T-helper 9 cell (primary cell): ENCODE measurements around the gene OR7D2.
"Not testable (repeated sequence)": the region's sequence is repeated elsewhere in the genome, so short reads cannot be mapped to it uniquely, and the experiment has no call there.

Experiments
- DNase-seq: peaks from one replicate; pipeline ENCODE4 v3.0.0-alpha.2; 2020
- total RNA-seq, 2 donors: gene quantifications; one replicate each; lab custom pipeline; 2026; lab: John Stamatoyannopoulos, UW

Gene OR7D2
- total RNA-seq = 0 to 2.2 reads per million in 2 donors

DNA sequence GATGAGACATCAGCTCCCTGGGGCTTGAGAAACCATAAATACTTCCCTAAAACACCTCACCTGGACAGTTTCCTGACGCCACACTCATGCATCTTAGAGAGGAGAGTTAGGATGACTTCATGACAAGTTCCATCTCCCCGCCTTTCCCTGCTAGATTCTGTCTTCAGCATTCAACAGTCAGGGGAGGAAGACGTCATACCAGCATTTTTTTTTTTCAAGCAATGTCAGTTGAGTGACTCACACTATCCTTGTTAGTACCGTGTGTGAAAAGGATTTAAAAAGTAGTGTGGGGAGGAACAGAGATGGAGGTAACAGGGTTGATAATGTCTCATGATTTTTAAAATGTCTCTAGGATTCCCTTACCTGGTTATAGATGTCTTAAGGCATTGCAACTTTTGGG lies at the start of gene OR7D2:
Gene OR7D2 (plus strand): TSS at position 79 of the 400 bp plus-strand sequence. CDS start 6,803 bp downstream, outside the sequence.
- no peak for DNase-seq

DNA sequence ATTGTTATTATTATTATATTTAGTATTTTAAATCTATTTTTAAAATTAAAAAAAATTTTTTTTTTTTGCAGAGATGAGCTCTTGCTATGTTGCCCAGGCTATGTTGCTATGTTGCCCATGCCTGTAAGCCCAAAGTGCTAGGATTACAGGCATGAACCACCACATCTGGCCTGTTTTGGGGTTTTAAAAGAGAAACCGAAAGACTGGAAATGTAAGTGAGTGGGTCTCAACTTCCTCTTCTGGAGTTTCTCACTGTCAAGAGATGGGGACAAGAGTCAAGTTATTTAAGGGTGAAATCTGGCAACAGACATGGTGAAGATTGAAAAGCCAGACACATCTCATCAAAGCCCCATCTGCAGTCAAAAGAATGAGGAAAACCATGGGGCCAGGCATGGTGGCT lies 47.8 kb upstream of the OR7D2 start:
- no peak for DNase-seq

DNA sequence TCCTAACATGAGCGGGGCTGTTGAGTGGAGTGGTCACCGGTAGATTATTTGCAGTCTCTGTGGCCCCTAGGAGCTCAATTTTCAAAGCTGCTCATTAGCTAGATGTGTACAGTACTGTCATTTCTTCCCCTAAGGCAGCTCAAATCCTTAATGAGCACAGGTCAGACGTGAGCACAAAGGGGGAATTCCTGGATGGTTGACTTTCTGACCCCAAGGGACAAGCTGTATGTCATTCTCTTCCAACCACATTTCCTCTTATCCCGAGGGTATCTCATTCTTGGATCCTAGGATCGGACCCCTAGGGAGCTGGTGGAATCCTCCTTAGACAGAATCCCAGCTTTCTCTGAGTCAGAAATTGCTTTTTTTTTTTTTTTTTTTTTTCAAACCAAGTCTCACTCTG lies 46.4 kb upstream of the OR7D2 start:
- DNase-seq = no peak

DNA sequence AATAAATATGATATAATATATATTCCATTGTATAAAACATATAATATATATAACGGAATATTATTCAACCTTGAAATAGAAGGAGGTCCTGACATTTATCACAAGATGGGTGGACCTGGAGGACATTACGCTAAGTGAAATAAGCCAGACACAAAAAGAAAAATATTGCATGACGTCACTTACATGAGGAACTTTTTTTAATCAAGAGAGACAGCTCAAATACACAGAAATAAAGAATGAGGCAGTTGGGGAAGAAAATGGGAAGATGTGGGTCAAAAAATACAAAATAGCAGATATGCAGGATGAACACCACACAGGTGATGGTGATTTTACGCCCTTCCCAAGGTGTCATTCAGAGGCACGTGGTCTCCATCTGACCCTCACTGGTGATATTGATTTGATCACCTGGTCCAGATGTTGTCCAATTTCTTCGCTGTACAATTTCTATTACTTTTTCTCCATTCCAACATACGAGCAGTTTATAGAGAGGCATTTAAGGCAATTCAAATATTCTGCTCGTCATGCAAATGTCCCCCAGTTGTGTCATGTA lies 39.1 kb upstream of the OR7D2 start:
- DNase-seq = no peak

DNA sequence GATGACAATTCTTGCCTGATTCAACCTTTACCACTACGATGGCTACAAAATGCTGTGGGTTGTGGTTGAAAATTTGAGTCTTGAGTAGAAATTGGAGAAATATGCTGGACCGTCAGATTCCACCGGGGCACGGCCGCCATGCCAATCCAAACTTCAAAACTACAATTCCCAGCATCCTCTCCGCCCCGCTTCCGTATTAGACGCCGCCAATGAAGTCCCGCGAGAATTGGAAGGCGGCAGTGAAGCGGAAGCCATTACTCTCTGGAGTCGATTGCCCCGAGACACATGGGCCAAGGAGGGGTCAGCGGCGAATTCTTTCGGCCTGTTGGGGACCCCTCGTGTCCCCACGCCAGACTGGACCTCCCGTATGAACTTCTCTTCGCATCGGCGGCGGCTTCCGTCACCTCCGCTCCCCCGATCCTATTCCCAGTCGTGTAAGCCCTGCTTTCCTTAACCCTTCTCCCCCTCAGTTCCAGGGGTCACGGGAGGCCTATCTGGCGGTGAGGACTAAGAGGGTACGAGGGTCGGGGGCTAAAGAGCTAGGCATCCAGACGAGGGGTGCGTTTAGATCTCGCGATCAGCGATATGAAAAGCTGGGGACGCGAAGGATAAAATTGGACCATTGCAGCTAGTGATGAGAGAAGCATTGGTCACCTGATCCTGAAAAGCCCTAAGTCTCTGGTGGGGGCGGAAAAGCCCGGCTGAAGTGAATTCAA lies 38.5 kb upstream of the OR7D2 start, which contains the start of gene ZNF317:
Gene ZNF317 (plus strand): TSS at position 239 of the 716 bp plus-strand sequence. CDS start 15,620 bp downstream, outside the sequence.
- peak; percentile 86 for DNase-seq

DNA sequence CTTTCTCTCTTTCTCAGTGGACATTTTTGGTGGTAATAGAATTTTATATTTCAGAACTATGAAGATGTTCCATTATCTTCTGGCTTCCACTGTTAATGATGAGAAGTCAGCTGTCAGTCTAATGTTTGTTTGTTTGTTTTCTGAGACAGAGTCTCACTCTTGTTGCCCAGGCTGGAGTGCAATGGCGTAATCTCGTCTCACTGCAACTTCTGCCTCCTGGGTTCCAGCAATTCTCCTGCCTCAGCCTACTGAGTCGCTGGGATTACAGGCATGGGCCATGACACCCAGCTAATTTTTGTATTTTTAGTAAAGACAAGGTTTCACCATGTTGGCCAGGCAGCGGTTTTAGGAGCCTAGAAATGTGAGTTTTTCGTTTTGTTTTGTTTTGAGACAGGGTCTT lies 33.9 kb upstream of the OR7D2 start:
- DNase-seq = no peak

DNA sequence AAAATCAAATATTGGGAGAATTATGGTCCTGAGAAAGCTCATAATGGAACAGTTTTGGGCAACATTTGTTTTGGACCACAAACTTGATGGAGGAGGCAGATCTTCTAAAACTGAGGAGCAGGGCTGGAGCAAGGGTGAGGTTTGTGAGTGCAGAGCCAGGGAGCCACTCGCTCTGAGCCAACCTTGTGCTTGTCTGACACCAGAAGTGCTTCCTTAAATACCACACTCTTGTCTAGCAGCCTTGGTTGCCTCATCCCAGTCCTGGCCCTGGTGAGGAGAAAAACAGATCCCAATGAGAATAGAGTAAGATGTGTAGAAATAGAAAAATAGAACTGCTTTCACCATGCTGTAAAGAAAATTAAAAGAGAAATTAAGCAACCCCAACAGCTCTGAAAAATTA lies 31.9 kb upstream of the OR7D2 start:
- no peak for DNase-seq

DNA sequence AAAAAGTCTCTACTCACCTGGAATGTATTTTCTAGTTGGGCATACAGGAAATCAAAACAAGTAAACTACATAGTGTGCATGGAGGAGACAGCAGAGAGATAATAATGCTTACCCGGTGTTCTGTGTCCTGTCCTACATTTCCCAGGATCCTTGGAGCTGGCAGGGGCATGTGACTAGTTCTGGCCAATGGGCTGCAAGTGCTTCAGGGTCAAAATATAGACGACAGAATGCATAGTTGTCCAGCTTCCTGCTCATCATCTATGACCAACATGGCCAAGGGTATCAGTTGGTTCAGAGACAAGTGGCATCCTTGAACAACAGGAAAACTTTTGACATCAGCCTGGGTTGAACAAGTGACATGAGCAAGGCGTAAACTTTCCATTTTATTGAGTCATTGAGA lies 30.1 kb upstream of the OR7D2 start:
- DNase-seq = no peak

DNA sequence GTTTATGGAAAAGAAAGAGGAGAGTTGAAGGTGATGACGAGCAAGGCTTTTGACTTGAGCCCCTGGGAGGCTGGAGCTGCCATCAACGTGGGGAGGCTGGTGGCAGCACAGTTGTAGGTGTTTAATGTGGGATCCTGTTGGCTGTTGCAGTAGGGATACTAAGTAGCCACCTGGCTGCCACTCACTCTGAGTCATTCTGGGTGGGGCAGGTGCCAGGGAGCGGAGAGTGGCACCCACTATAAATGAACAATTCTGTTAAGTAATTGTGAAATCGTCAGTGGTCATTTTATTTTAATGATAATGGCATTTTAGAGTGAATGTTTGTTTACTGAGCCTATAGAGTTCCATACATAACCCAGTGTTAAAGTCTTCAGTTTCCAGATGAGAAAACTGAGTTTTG lies 28.8 kb upstream of the OR7D2 start:
- no peak for DNase-seq

DNA sequence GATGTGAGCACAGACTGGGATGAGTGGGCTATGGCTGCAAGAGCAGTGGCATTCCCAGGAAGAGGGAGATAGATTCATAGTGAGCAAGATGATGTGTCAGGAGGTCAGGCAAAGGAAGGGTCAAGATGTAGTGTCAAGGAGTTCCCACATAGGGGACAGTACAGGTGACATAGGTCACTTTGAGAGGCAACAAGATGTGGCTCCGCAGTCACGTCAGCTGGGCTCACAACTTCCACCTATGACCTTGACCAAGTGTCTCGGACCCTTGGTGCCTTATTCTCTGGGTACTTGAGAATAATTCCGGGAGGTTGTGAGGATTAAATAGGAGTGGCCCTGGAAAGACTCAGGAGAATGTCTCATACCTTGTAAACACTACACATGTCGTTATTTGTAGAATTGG lies 28.1 kb upstream of the OR7D2 start:
- DNase-seq = no peak

DNA sequence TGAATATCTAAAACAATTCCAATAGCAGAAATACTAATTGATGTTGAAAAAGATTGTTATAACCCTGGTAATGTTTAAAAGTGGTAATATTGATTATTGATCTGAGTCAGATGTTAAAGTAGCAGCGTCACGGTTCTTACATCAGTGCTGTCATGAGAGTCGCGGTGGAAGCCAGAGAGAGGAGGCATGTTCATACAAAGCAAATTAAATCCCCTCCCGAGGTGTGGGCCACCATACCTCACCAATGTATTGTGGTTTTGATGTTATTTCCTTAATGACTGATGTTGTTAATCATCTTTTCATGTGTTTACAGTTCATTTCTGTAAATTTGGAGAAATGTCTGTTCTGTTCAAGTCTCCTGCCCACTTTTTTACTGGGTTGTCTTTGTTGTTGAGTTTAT lies 27.4 kb upstream of the OR7D2 start:
- DNase-seq = no peak

DNA sequence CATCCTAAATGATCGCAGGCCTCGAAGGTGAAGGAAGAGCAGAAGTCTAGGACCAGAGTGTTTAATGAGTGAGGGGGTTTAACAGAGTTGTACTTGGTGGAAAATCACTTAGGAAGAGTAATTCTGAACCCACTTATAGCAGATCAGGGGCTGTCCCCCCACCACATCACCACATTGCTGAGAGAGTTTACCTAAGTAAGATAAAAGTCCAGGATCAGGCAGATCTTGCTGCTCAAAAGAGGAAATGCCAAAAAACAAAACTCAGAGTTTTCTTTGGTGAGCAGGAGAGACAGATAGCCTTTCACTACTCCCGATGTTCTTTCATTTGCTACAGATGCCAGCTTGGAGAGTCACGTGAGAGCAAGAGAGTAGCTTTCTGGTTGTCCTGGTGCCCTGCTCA lies 23.2 kb upstream of the OR7D2 start:
- no peak for DNase-seq

DNA sequence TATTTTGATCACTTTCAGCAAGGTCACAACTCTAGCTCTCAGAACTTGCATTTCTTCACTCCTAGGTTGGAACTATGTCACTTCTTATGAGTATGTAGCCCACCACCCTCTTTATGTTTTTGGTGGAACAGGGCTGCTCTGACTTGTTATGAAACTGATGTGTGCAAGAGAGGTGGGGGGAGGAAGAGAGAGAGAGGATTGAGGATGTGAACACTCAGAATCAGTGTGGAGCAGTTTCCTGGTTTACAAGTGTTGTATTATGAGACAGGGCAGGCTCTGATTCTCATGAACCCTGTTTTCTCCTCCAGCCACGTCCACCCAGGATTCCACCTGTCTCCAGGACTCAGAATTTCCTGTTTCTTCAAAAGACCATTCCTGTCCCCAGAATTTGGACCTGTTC lies 22.5 kb upstream of the OR7D2 start:
- DNase-seq = no peak

DNA sequence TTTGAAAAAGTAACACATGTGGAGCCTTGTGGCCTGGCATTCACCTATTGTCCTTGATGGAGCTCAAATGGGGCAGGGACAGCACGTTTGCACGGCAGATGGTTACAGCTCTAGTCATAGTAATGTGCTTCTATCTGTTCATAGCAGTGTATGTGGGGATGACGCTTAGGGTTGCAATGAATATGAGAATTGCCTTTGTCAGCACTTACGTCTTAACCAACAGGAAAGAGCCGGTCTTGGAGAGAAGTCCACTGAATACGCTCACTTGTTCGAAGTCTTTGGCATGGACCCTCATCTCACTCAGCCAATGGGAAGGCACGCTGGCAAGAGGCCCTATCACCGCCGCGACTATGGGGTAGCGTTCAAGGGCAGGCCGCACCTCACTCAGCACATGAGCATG lies 18.9 kb upstream of the OR7D2 start:
- DNase-seq = no peak

DNA sequence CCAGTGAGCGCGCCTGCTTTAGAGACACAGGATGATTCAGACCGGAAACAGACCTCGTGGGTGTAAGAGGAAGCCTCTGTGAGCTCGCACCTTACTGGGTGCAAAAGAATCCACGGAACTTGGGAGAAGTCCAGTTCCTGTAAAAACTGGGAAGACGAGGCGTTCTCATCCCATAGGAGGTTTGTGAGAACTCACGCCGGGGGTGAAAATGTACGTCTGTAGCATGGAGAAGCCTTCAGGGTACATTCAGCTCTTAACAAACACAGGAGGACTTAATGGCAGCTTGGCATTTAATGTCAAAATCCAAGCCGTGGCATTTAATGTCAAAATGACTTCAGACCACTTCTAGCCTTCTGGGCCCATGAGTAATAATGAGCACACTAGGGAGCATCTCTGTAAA lies 17.4 kb upstream of the OR7D2 start:
- DNase-seq = no peak

DNA sequence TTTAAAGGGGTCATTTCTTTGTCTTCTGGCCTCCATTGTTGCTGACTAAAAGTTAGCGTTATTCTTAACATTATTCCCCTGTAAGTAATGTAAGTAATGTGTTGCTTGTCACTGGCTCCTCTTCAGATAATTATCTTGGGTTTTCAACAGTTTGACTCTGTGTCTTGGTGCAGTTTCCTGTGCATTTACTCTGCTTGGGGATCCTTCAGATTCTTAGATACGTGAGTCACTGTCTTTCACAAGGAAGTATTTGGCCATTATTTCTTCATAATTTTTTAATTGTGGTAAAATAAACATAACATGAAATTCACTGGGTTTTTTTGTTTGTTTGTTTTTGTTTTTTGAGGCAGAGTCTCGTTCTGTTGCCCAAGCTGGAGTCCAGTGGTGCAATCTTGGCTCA lies 13.5 kb upstream of the OR7D2 start:
- no peak for DNase-seq

DNA sequence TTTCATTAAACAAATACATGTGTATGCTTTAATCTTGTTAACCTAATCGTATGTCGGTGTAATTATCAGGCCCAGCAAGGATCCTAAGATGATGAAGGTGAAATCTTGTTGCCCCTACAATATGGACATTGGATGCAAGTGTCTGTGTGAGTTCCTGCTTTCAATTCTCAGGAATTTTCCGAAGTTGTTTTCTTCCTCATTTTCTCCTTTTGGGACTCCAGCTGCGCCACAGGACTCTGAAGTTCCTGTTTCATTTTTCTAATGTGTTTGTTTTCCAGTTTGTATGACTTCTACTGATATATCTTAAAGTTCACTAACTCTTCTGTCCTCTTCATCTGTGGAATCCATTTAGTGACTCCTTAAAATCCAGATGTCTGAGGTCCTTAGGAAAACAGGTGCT lies 11.9 kb upstream of the OR7D2 start:
- no peak for DNase-seq

DNA sequence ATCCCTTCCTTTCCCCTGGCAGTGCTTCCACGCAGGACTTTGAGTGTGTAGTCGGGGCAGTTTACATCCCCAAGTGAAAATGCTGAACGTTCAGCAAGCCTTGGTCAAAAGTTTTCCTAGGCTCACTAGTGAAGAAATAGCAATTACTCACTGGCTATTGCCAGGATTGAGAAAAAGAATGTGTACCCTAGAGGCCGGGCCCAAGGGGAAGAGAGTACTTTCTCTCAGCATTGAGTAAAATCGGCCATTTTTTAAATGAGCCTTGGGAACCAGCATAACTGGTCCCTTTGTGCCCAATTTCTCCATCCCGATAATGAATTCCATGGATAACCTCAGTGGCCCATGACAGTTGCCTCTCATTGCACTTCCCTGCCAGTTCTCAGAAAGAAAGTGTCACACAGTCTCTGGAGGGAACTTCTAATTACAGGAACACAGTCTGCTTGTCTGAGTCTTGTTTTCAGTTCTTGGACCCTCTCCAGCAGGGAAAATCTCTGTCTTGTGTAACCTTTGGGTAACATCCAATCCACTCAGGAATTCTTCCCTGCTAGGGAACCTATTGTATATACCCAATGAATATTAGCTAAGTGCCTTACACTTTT lies 7.3 kb upstream of the OR7D2 start:
- DNase-seq = no peak

DNA sequence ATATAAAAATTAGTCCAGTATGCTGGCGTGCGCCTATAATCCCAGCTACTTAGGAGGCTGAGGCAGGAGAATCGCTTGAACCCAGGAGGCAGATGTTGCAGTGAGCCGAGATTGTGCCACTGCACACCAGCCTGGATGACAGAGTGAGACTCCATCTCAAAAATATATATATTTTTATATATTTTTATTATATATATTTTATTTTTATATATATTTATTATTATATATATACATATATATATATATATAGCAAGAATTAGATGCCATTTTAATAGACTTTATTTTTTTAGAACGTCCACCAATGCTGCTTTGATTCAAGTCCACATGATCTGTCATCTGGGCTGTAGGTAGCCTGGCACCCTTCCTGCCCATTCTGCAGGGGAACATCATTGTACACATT lies 3.5 kb upstream of the OR7D2 start:
- no peak for DNase-seq

DNA sequence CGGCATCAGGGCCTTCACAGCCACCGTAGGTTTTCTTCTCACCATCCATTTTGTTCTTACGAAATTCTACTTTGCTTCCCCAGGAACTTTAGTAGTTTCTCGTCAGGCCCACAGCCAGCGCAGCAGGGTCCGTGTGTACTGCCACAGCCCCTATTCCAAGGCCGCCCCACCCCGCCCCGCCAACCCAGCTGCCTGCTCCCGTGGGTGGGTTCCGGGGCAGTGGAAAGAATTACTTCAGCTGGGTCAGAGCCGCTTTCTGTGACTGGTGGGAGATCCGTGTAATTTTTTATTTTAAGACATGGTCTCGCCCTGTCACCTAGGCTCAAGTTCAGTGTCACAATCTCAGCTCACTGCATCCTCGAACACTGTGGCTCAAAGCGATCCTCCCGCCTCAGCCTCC lies 4.2 kb downstream of the OR7D2 start:
- DNase-seq = no peak

DNA sequence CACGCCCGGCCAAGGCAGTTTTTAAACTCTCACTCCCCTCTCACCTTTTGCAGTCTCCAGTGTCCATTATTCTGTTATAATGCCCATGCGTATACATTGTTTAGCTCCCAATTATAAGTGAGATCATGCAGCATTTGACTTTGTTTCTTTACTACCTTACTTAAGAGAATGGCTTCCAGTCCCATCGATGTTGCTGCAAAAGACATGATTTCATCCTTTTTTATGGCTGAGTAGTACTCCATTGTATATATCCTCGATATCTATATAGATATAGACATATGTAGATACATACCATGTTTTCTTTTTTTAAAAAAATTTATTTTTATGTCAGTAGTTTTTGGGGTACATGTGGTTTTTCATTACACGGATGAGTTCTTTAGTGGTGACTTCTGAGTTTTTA lies 8.4 kb downstream of the OR7D2 start:
- DNase-seq = no peak

DNA sequence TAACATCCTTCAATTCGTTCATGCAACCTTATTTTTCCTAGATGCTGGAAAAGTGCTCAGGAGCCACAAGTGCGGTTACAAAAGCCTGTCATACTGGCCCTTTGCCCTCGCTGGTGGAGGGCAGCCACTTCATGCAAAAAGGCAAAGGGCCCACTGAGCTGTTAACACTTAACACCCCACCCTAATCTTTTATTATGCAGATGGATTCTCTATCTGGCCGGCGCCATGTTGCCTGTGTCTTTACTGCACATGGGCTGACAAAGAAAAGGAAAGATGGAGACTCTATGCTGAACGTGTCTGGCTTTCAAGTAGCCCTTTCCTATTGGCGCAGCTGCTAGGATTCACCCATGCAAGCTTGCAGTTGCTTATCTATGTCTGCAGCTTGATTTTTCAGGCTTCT lies 10.8 kb downstream of the OR7D2 start:
- DNase-seq = no peak

DNA sequence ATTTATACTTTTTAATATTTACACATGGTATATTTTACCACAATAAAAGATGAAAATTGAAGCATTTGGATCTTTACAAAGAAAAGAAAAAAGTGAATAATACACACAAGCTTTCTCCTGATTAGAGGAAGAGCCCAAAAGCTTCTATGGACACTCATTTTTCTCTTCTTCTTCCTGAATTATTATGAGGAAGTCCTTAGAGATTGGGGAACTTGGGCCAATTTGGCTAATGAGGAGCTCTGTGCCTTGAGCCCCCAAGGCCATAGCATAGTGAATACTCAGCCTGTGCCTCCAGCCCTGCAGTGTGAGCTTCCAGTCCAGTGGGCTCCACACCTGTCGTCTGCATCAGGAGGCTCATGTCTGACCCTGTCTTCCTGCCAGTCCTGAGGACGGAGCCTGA lies 19.3 kb downstream of the OR7D2 start:
- DNase-seq = not testable (repeated sequence)

DNA sequence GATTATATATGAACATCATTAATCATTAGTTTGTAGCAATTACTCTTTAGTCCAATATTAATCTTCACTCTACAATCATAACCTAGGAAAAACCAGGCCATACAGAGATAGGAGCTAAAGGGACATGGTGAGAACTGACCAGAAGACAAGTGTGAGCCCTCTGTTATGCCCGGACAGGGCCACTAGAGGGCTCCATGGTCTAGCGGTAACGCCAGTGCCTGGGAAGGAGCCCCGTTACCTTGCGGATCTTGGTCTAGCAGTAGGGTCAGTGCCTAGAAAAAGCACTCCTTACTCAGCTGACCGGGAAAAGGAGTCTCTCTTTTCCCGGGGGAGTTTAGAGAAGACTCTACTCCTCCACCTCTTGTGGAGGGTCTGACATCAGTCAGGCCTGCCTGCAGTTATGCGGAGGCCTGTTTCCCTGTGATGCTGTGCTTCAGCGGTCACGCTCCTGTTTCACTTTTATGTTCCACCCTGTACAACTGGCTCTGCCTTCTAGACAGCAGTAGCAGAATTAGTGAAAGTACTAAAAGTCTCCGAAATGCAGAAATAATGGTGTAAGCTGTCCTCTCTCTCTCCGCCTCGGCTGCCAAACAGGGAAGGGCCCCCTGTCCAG lies 26.8 kb downstream of the OR7D2 start:
- peak; percentile 48 for DNase-seq
